Osteocyte (in vitro differentiated cells): ENCODE results near the gene TMEM63C. TPM values are rescaled to one million over a fixed set of nuclear protein-coding genes. Genes with fewer than 3 reads are reported as not detected.

Experiments used
- DNase-seq: peaks from one replicate; pipeline ENCODE4 v3.0.0; 2021; ENCODE audit warnings: mixed read lengths; ENCODE audit not compliant: unreplicated experiment; ENCODE audit errors: extremely low spot score
- H3K27ac Mint-ChIP-seq: one replicate; pipeline ENCODE4 v1.8.0; 2021; ENCODE audit warnings: mild to moderate bottlenecking, mixed read lengths; ENCODE audit not compliant: unreplicated experiment
- H3K27me3 Mint-ChIP-seq: one replicate; pipeline ENCODE4 v1.8.0; 2021; ENCODE audit warnings: mixed read lengths; ENCODE audit not compliant: unreplicated experiment
- H3K36me3 Mint-ChIP-seq: one replicate; pipeline ENCODE4 v1.8.0; 2021; ENCODE audit warnings: mixed read lengths; ENCODE audit not compliant: unreplicated experiment
- H3K4me1 Mint-ChIP-seq: one replicate; pipeline ENCODE4 v1.8.0; 2021; ENCODE audit warnings: mixed read lengths; ENCODE audit not compliant: unreplicated experiment
- H3K4me3 Mint-ChIP-seq: one replicate; pipeline ENCODE4 v1.8.0; 2021; ENCODE audit warnings: mild to moderate bottlenecking, moderate library complexity, mixed read lengths; ENCODE audit not compliant: unreplicated experiment
- H3K9me3 Mint-ChIP-seq: one replicate; pipeline ENCODE4 v1.8.0; 2021; ENCODE audit warnings: mixed read lengths; ENCODE audit not compliant: unreplicated experiment
- CTCF ChIP-seq: fragments of 200-600 bp; sonication (generic); IDR thresholded peaks from 2 replicates; pipeline ENCODE4 v1.5.0; 2021; ENCODE audit warnings: antibody characterized with exemption, mild to moderate bottlenecking, moderate library complexity
- total RNA-seq: library from RNA; stranded (reverse); gene quantifications from 2 replicates; pipeline ENCODE4 v1.2.1, GENCODE V29; 2021

Gene TMEM63C
- total RNA-seq, 1 donor from 2014 or later, result 0.11 TPM

- no peaks in the 10 kb centered on the region for H3K36me3 Mint-ChIP-seq
- H3K27me3 Mint-ChIP-seq, result peaks cover 23% of the 10 kb centered on the region
- DNase-seq, result no peak
- no peaks in the 10 kb centered on the region for H3K9me3 Mint-ChIP-seq
- no peaks in the 10 kb centered on the region for H3K4me1 Mint-ChIP-seq
- H3K4me3 Mint-ChIP-seq, result no peak overlapping the region
- no peak for TF ChIP-seq CTCF
- no peak overlapping the region for H3K27ac Mint-ChIP-seq
Observed at GRCh38 chr14:77195766-77196165, 14.2 kb downstream of the TMEM63C start.

GRCh38 chr14:77197988-77198387, 16.4 kb downstream of the TMEM63C start:
- Mint-ChIP-seq H3K4me3 (no peak overlapping the region), H3K4me1 (no peaks in the 10 kb centered on the region), H3K36me3 (no peaks in the 10 kb centered on the region), H3K27me3 (peaks cover 20% of the 10 kb centered on the region), H3K9me3 (no peaks in the 10 kb centered on the region), H3K27ac (no peak overlapping the region)
- no peak for TF ChIP-seq CTCF
- no peak for DNase-seq

GRCh38 chr14:77198561-77198960, 17.0 kb downstream of the TMEM63C start:
- no peak overlapping the region for H3K4me3 Mint-ChIP-seq
- no peaks in the 10 kb centered on the region for H3K4me1 Mint-ChIP-seq
- H3K36me3 Mint-ChIP-seq, result no peaks in the 10 kb centered on the region
- no peak overlapping the region for H3K27ac Mint-ChIP-seq
- H3K9me3 Mint-ChIP-seq, result no peaks in the 10 kb centered on the region
- peaks cover 21% of the 10 kb centered on the region for H3K27me3 Mint-ChIP-seq
- DNase-seq, result no peak
- TF ChIP-seq CTCF, result no peak

- peaks cover 27% of the 10 kb centered on the region for H3K27me3 Mint-ChIP-seq
- no peaks in the 10 kb centered on the region for H3K9me3 Mint-ChIP-seq
- no peaks in the 10 kb centered on the region for H3K4me1 Mint-ChIP-seq
- TF ChIP-seq CTCF, result no peak
- H3K4me3 Mint-ChIP-seq, result no peak overlapping the region
- H3K27ac Mint-ChIP-seq, result no peak overlapping the region
- H3K36me3 Mint-ChIP-seq, result no peaks in the 10 kb centered on the region
- DNase-seq, result no peak
Observed at GRCh38 chr14:77199590-77199989, 18.0 kb downstream of the TMEM63C start.

GRCh38 chr14:77200406-77200985, 18.9 kb downstream of the TMEM63C start:
- Mint-ChIP-seq H3K27ac (no peak overlapping the region), H3K9me3 (no peaks in the 10 kb centered on the region), H3K36me3 (no peaks in the 10 kb centered on the region), H3K4me1 (no peaks in the 10 kb centered on the region), H3K27me3 (peaks cover 27% of the 10 kb centered on the region), H3K4me3 (no peak overlapping the region)
- TF ChIP-seq CTCF, result no peak
- no peak for DNase-seq
